ENCODE results near the gene PRPF4.
"Not testable (repeated sequence)": the region's sequence is repeated elsewhere in the genome, so short reads cannot be mapped to it uniquely, and the experiment has no call there.

PRPF4 gene

DNA sequence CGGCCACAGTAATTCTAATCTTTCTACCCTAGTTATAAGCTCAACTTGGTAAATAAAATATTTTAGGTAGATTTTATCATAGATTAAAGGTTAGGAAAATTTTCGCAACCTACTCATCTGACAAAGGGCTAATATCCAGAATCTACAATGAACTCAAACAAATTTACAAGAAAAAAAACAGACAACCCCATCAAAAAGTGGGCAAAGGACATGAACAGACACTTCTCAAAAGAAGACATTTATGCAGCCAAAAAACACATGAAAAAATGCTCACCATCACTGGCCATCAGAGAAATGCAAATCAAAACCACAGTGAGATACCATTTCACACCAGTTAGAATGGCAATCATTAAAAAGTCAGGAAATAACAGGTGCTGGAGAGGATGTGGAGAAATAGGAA, 25.8 kb upstream of the PRPF4 start:
- H2AFZ ChIP-seq (ENCODE audit: low read depth, low read length); H3K36me3 ChIP-seq (ENCODE audit: insufficient read depth, low read length); H3K4me1 ChIP-seq (ENCODE audit: insufficient read depth, low read length); H3K27me3 ChIP-seq (ENCODE audit: insufficient read depth, low read length); H3K4me3 ChIP-seq (ENCODE audit: low read length); H3K9me3 ChIP-seq (ENCODE audit: low read length): not testable (repeated sequence)

DNA sequence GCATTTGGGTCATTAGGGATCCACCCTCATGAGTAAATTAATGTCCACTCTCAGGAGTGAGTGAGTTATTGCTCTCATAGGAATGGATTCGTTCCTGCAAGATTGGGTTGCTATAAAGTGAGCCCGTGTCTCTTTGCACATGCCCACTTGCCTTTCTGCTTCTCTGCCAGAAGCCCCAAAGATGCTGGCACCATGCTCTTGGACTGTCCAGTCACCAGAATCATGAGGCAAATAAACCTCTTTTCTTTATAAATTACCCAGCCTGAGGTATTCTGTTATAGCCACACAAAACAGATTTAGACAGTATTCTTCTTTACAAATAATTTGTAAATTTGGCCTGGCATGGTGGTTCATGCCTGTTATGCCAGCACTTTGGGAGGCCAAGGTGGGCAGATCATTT, 24.7 kb upstream of the PRPF4 start:
- Histone ChIP-seq H3K27me3 (ENCODE audit: insufficient read depth, low read length) (no peaks in the 10 kb centered on the region), H2AFZ (ENCODE audit: low read depth, low read length) (no peak overlapping the region), H3K9me3 (ENCODE audit: low read length) (no peaks in the 10 kb centered on the region), H3K36me3 (ENCODE audit: insufficient read depth, low read length) (no peaks in the 10 kb centered on the region), H3K4me1 (ENCODE audit: insufficient read depth, low read length) (no peaks in the 10 kb centered on the region), H3K4me3 (ENCODE audit: low read length) (no peak overlapping the region)

DNA sequence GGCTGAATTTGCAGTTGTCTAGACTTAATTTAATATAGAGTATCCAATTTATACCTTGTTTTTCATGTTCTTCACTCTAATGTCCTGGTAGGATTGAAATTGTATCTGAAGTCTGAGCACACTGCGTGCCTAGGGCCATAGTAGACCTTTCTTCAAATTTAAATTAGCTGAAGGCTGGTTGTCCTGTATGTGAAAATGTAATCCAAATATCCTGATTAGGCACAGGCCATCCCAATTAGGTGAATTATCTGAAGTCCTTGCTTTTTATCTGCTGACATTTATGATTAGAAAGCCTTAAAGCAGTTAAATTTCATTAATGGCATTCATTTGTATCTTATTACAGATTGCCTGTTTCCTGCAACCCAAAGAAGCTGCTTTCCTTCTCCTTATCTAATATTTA, 20.5 kb upstream of the PRPF4 start:
- H3K27me3 ChIP-seq (ENCODE audit: insufficient read depth, low read length): no peaks in the 10 kb centered on the region
- peaks cover 25% of the 10 kb centered on the region for H3K36me3 ChIP-seq (ENCODE audit: insufficient read depth, low read length)
- H2AFZ ChIP-seq (ENCODE audit: low read depth, low read length): no peak overlapping the region
- H3K9me3 ChIP-seq (ENCODE audit: low read length): no peaks in the 10 kb centered on the region
- no peaks in the 10 kb centered on the region for H3K4me1 ChIP-seq (ENCODE audit: insufficient read depth, low read length)
- H3K4me3 ChIP-seq (ENCODE audit: low read length): no peak overlapping the region

DNA sequence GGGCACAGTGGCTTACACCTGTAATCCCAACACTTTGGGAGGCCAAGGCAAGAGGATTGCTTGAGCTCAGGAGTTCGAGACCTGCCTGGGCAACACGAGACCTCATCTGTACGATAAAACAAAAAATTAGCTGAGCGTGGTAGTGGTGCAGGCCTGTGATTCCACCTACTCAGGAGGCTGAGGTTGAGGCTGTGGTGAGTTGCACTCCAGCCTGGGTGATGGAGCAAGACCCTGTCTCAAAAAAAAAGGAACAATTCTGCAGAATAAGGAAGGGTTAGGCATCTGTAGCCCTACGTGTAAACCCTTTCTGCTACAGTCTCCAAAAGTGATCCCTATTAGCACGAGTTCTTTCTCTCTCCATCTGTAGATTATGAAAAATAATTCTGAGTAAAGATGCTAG, 20.0 kb upstream of the PRPF4 start:
- H3K4me1 ChIP-seq (ENCODE audit: insufficient read depth, low read length): no peaks in the 10 kb centered on the region
- H3K9me3 ChIP-seq (ENCODE audit: low read length): no peaks in the 10 kb centered on the region
- H2AFZ ChIP-seq (ENCODE audit: low read depth, low read length): no peak overlapping the region
- H3K4me3 ChIP-seq (ENCODE audit: low read length): no peak overlapping the region
- no peaks in the 10 kb centered on the region for H3K27me3 ChIP-seq (ENCODE audit: insufficient read depth, low read length)
- H3K36me3 ChIP-seq (ENCODE audit: insufficient read depth, low read length): peaks cover 29% of the 10 kb centered on the region

DNA sequence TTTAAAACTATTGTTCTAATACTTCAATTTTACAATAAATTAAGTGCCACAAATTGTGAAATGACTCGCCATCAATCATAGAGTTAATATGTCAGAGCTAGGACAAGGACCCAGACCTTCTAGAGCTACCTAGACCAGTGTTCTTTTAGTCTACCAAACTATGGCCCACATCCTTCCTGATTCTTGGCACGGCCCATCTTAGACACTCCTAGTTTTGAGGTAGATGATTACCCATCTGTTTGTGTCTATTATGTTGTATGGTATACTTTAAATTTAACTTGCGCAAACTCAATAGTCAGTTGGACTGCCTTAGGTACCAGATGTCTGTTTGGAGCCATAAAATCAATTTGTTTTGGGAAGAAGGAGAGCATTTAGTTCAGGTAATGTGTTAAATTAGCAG, 17.6 kb upstream of the PRPF4 start:
- Histone ChIP-seq H3K4me3 (ENCODE audit: low read length) (no peak overlapping the region), H3K36me3 (ENCODE audit: insufficient read depth, low read length) (peaks cover 46% of the 10 kb centered on the region), H3K9me3 (ENCODE audit: low read length) (no peaks in the 10 kb centered on the region), H2AFZ (ENCODE audit: low read depth, low read length) (no peak overlapping the region), H3K4me1 (ENCODE audit: insufficient read depth, low read length) (no peaks in the 10 kb centered on the region), H3K27me3 (ENCODE audit: insufficient read depth, low read length) (no peaks in the 10 kb centered on the region)

DNA sequence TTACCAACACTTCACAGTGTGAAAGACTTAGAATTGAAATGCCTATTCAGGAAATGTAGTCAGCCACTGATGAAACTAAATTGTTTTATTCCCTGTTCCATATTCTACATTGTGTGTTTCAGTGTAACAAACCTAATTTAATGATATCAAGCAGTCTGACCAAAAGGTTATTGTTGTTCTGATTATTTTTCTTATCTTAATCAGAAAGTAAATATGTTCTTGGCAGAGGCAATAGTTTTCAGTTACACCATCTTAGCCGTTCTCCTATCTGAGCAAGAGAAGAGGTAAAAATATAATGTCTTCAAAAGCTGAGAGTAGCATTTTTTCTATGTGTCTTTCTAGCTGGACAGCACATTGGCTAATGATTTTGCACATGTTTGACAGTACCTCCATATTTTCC, 17.2 kb upstream of the PRPF4 start:
- Histone ChIP-seq H3K36me3 (ENCODE audit: insufficient read depth, low read length) (peaks cover 49% of the 10 kb centered on the region), H3K4me3 (ENCODE audit: low read length) (no peak overlapping the region), H2AFZ (ENCODE audit: low read depth, low read length) (no peak overlapping the region), H3K9me3 (ENCODE audit: low read length) (no peaks in the 10 kb centered on the region), H3K4me1 (ENCODE audit: insufficient read depth, low read length) (no peaks in the 10 kb centered on the region), H3K27me3 (ENCODE audit: insufficient read depth, low read length) (no peaks in the 10 kb centered on the region)

DNA sequence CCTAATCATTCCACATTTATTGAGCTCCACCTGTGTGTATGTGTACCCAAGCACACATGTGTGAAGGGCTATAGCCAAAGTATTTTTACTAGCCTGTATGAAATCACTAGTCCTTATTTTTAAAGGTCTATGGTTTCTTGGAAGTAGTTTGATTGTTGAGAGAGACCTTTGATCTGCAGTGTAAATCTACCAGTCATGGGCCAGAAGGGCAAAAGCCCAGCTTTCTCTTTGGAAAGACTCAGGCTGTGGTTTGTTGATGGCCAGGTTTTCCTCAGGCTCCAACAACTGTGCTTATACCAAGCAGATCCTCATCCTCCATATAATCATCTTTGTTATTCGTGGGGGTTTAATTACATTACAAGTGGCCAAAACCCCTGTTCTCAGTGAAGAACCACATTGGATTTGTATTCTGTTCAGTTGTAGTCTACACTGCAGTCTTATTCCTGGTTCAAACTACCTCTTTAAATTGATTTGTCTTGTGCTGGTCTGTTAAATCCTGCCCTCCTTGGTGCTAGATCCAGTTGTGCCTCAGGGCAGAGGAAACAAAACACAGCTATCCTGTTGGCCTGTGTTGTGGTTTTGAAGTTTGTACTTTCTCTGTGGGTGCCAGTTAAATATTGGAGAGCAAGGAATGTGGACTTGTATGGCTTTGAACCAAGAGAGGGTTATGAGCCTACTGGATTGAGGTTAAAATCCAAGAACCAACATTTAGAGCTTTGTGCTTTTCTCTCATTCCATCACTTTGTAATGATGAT, 13.4 kb upstream of the PRPF4 start:
- H3K4me3 ChIP-seq (ENCODE audit: low read length): no peak overlapping the region
- H3K27me3 ChIP-seq (ENCODE audit: insufficient read depth, low read length): no peaks in the 10 kb centered on the region
- H2AFZ ChIP-seq (ENCODE audit: low read depth, low read length): no peak overlapping the region
- H3K36me3 ChIP-seq (ENCODE audit: insufficient read depth, low read length): peaks cover 48% of the 10 kb centered on the region
- H3K4me1 ChIP-seq (ENCODE audit: insufficient read depth, low read length): no peaks in the 10 kb centered on the region
- no peaks in the 10 kb centered on the region for H3K9me3 ChIP-seq (ENCODE audit: low read length)

DNA sequence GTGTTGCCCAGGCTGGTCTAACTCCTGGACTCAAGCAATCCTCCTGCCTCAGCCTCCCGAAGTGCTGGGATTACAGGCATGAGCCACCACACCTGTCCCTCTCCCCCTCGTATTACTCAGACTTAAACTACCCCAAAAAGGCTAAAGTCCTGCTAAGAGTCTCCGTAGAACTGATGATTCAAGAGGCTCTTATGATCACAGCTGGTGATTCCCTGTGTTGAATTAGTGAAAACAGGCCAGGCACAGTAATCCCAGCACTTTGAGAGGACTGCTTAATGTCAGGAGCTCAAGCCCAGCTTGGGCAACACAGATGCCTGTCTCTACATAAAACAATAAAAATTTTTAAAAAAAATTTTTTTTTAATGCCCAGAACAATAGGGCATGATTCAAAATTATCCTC, 9.3 kb upstream of the PRPF4 start:
- Histone ChIP-seq H3K36me3 (ENCODE audit: insufficient read depth, low read length) (peaks cover 50% of the 10 kb centered on the region), H3K4me1 (ENCODE audit: insufficient read depth, low read length) (no peaks in the 10 kb centered on the region), H3K9me3 (ENCODE audit: low read length) (no peaks in the 10 kb centered on the region), H3K27me3 (ENCODE audit: insufficient read depth, low read length) (no peaks in the 10 kb centered on the region), H2AFZ (ENCODE audit: low read depth, low read length) (no peak overlapping the region), H3K4me3 (ENCODE audit: low read length) (no peak overlapping the region)

DNA sequence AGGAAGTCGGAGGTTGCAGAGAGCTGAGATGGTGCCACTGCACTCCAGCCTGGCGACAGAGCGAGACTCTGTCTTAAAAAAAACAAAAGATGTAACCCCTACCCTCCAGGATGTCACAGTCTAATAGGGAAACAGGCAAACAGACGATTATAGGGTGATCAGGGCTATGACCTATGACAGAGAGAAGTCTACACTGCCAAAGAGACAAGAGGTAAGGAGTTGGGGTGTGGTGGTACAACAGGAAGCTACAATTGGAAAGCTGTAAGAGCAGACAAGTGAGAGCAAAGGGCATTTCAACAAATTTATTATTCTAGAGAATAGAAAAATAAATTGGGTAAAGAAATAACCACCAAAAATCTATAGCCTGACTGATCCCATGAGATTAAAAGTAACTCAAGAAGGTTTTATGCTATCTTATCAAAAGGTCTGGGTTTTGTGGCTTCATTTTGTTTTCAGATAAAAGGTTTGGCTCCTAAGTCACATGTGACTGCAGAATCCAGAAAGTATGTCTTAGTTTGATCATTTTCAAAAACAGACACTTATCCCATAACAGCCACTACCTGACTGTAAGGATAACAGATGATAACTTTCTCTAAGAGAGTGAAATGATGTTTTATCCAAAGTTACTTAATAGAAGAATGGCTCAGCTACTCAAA, 7.4 kb upstream of the PRPF4 start:
- Histone ChIP-seq H3K4me3 (ENCODE audit: low read length) (no peak overlapping the region), H2AFZ (ENCODE audit: low read depth, low read length) (no peak overlapping the region), H3K4me1 (ENCODE audit: insufficient read depth, low read length) (no peaks in the 10 kb centered on the region), H3K27me3 (ENCODE audit: insufficient read depth, low read length) (no peaks in the 10 kb centered on the region), H3K36me3 (ENCODE audit: insufficient read depth, low read length) (peaks cover 52% of the 10 kb centered on the region), H3K9me3 (ENCODE audit: low read length) (no peaks in the 10 kb centered on the region)

DNA sequence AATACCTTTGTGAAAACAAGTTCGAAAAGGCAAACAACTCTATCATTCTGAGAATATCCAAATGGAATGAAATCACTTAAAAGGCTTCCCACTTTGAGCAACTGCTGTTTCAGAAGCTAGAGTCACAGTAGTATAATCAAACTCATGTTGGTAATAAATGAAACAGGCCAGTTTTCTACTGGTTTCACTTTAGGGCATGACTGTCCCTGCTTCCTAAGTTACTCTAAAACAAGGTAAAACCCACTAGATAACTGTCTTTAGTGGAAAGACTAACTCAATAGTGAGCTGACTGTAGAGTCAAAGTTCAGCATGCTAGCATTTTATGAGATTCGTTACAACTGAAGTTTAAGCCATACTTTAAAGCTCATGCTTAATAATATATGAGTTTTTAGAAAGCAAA, 6.1 kb upstream of the PRPF4 start:
- Histone ChIP-seq H2AFZ (ENCODE audit: low read depth, low read length) (no peak overlapping the region), H3K36me3 (ENCODE audit: insufficient read depth, low read length) (peaks cover 55% of the 10 kb centered on the region)

DNA sequence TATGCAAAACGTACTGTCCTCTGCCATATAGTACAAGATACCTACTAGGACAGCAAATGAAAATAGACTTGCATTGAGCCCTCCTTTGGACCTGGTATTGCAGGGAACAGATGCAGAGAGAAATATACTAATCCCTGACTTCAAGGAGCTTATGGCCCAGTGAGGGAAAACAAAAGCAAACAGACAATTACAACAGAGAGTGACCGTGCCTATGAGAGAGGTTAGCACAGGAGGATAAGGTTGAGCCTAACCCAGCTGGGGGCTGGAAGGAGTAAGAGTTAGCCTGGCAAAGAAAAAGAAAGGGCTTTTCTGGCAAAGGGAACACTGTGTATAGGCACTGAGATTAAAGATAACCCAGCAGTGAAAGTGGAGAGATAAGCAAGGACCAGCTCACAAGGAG, 5.6 kb upstream of the PRPF4 start:
- Histone ChIP-seq H3K9me3 (ENCODE audit: low read length) (no peaks in the 10 kb centered on the region), H3K27me3 (ENCODE audit: insufficient read depth, low read length) (no peaks in the 10 kb centered on the region), H3K4me3 (ENCODE audit: low read length) (no peak overlapping the region), H3K36me3 (ENCODE audit: insufficient read depth, low read length) (peaks cover 55% of the 10 kb centered on the region), H2AFZ (ENCODE audit: low read depth, low read length) (no peak overlapping the region), H3K4me1 (ENCODE audit: insufficient read depth, low read length) (peaks cover 8% of the 10 kb centered on the region)

More for the DNA sequence above, 6.1 kb upstream of the PRPF4 start:
- Histone ChIP-seq H3K4me1 (ENCODE audit: insufficient read depth, low read length) (peaks cover 6% of the 10 kb centered on the region), H3K4me3 (ENCODE audit: low read length) (no peak overlapping the region), H3K27me3 (ENCODE audit: insufficient read depth, low read length) (no peaks in the 10 kb centered on the region), H3K9me3 (ENCODE audit: low read length) (no peaks in the 10 kb centered on the region)

DNA sequence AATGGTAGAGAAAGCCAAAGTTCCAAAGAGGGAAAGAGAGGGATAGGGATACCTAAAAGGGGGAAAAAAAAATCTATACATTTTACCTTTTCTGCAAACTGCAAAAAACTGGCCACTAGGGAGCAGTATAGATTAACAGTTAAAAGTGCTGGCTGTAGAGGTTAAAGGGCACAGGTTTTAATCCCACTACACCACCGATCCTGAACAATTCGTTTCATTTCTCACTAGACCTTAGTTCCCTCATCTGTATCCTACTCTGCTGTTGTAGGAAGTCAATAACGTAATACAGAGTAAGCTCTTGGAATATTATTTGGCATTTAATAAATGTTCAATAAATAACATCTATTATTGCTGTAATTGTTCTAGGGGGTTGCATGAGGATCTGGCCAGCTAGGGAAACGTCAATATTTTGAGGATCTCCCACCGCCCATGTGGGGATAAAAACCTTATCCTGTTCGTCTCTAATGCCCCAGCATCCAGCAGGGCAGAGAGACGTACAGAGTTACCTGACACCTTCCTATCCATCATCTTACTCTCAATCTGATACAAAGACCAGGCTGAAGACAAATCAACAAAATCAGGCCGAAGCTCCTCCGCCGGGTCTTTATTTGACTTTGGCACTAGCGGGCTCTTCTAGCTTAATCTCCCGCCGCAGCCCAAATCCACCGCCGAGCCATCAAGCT, 843 bp upstream of the PRPF4 start:
- no peaks in the 10 kb centered on the region for H3K9me3 ChIP-seq (ENCODE audit: low read length)
- no peaks in the 10 kb centered on the region for H3K27me3 ChIP-seq (ENCODE audit: insufficient read depth, low read length)
- H3K36me3 ChIP-seq (ENCODE audit: insufficient read depth, low read length): peaks cover 56% of the 10 kb centered on the region
- peaks cover 14% of the 10 kb centered on the region for H3K4me1 ChIP-seq (ENCODE audit: insufficient read depth, low read length)
- H2AFZ ChIP-seq (ENCODE audit: low read depth, low read length): peak overlapping the region; percentile 75
- peak overlapping the region; percentile 75 for H3K4me3 ChIP-seq (ENCODE audit: low read length)

DNA sequence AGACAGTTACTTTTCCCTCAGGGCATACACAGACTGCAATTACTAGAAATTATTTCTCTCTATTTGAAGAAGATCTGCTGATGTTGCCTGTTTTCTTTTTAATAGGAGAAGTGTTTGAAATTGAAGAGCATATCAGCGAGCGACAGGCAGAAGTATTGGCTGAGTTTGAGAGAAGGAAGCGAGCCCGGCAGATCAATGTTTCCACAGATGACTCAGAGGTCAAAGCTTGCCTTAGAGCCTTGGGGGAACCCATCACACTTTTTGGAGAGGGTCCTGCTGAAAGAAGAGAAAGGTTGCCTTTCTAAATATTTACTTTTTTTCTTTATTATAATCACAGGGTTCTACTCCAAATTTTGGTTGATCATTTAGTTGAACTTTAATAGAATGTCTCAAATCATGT, 3.4 kb downstream of the PRPF4 start:
- Histone ChIP-seq H2AFZ (ENCODE audit: low read depth, low read length) (no peak overlapping the region), H3K9me3 (ENCODE audit: low read length) (no peaks in the 10 kb centered on the region), H3K36me3 (ENCODE audit: insufficient read depth, low read length) (peaks cover 64% of the 10 kb centered on the region), H3K4me3 (ENCODE audit: low read length) (no peak overlapping the region), H3K4me1 (ENCODE audit: insufficient read depth, low read length) (peaks cover 14% of the 10 kb centered on the region), H3K27me3 (ENCODE audit: insufficient read depth, low read length) (no peaks in the 10 kb centered on the region)
